Gastroesophageal sphincter (tissue), 4 donors: ENCODE data around the gene ACVR1B. TPM values are rescaled to one million over a fixed set of nuclear protein-coding genes. Genes with fewer than 3 reads are reported as not detected.

Source experiments
- ATAC-seq: fragments of 150-250 bp; one replicate; pipeline ENCODE4 v1.9.1; 2016; ENCODE audit warnings: mild to moderate bottlenecking, moderate library complexity
- H3K27ac ChIP-seq, 4 donors: fragments of 200-600 bp; sonication (generic) in 3 of 4; 1 replicate in 3 of 4; 2 replicates in 1 of 4; pipeline ENCODE4 v1.5.1; 2016 to 2019
- H3K27me3 ChIP-seq: fragments of 200-600 bp; sonication (generic); one replicate; pipeline ENCODE4 v1.5.1; 2019
- H3K36me3 ChIP-seq, 2 donors: fragments of 200-600 bp; sonication (generic); one replicate each; pipeline ENCODE4 v1.5.1; 2019; ENCODE audit warnings: control low read depth in 1 of 2
- H3K4me1 ChIP-seq, 3 donors: fragments of 200-600 bp; sonication (generic); 1 replicate in 2 of 3; 2 replicates in 1 of 3; pipeline ENCODE4 v1.5.1; 2016 to 2019; ENCODE audit warnings: control low read depth in 2 of 3
- H3K4me3 ChIP-seq, 2 donors: fragments of 200-600 bp; sonication (generic); one replicate each; pipeline ENCODE4 v1.5.1; 2019; ENCODE audit warnings: mild to moderate bottlenecking in 1 of 2, moderate library complexity in 1 of 2
- H3K9me3 ChIP-seq, 3 donors: fragments of 200-600 bp; sonication (generic); one replicate each; pipeline ENCODE4 v1.5.1; 2017 to 2019; ENCODE audit warnings: control low read depth in 2 of 3
- EP300 ChIP-seq: sonication (generic); formaldehyde crosslinking; IDR thresholded peaks from one replicate; pipeline ENCODE4 v1.6.1; 2017; ENCODE audit warnings: antibody characterized with exemption, mild to moderate bottlenecking
- POLR2A ChIP-seq, 2 donors: fragments of 450-650 bp; IDR thresholded peaks; one replicate each; pipeline ENCODE4 v1.6.1; 2017; ENCODE audit warnings: antibody characterized with exemption in 2 of 2, mild to moderate bottlenecking in 2 of 2, moderate library complexity in 1 of 2
- POLR2AphosphoS5 ChIP-seq: sonication (generic); formaldehyde crosslinking; IDR thresholded peaks from one replicate; pipeline ENCODE4 v1.6.1; 2017; ENCODE audit warnings: antibody characterized with exemption
- WGBS, 2 donors: methylation state at CpG; one replicate each; pipeline ENCODE4 v1.1.5; 2018; ENCODE audit warnings: low coverage in 1 of 2; 5-methylcytosine and 5-hydroxymethylcytosine counted together
- total RNA-seq, 4 donors: library from RNA; depleted of rRNA; stranded (reverse); fragments of >200 nt; gene quantifications; one replicate each; pipeline ENCODE4 v1.1.0, GENCODE V29; 2016
- TF ChIP-seq, protein P1 (sequence below), 4 experiments: fragments of 200-600 bp in 2 of 4; fragments of 450-650 bp in 2 of 4; sonication (generic) in 1 of 4; IDR thresholded peaks; one replicate each; pipeline ENCODE4 v1.5.1; 2017 to 2019; ENCODE audit warnings: antibody characterized with exemption in 4 of 4, mild to moderate bottlenecking in 2 of 4, moderate library complexity in 2 of 4

ACVR1B gene
- total RNA-seq, 4 donors from 2014 or later, result 6.5 to 17.9 (median 10.5) TPM

DNA sequence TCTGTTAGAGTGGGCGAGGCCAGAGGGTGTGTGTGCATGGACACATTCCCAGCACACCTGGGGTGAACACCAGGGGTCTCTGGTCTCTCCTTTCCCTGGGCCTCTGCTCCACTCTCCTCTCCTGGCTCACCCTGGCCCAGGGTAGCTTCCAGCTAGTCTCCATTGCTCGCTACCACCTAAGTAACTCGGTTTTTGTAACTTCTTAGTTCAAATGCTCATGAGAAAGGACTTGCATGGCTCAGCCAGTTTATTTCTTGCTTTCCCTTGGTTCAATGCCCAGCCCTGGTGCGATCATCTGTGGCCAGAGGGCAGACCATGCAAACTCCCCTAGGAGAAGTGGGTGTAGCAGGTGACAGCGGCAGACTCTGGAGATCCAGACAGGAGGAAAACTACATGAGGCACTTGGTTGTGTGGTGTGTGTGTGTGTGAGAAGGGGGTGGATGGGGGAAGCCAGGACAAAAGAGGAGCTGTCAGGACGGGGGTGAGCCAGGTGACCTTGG, 8.9 kb upstream of the ACVR1B start:
- no peaks in the 10 kb centered on the region for H3K36me3 ChIP-seq
- H3K27ac ChIP-seq, result no peak overlapping the region
- no peak for TF ChIP-seq POLR2AphosphoS5
- TF ChIP-seq, protein P1, sequence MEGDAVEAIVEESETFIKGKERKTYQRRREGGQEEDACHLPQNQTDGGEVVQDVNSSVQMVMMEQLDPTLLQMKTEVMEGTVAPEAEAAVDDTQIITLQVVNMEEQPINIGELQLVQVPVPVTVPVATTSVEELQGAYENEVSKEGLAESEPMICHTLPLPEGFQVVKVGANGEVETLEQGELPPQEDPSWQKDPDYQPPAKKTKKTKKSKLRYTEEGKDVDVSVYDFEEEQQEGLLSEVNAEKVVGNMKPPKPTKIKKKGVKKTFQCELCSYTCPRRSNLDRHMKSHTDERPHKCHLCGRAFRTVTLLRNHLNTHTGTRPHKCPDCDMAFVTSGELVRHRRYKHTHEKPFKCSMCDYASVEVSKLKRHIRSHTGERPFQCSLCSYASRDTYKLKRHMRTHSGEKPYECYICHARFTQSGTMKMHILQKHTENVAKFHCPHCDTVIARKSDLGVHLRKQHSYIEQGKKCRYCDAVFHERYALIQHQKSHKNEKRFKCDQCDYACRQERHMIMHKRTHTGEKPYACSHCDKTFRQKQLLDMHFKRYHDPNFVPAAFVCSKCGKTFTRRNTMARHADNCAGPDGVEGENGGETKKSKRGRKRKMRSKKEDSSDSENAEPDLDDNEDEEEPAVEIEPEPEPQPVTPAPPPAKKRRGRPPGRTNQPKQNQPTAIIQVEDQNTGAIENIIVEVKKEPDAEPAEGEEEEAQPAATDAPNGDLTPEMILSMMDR (IDR thresholded peaks at IDR 0.05), result no peak
- TF ChIP-seq EP300, result no peak
- no peak for TF ChIP-seq POLR2A (IDR thresholded peaks at IDR 0.05)
- peaks cover 10% of the 10 kb centered on the region for H3K27me3 ChIP-seq
- ATAC-seq, result no peak
- peaks cover 0 to 24% (median 0%) of the 10 kb centered on the region in 3 donors for H3K9me3 ChIP-seq
- no peak overlapping the region for H3K4me3 ChIP-seq
- 94 to 98% methylated on average over 3 of the region's 6 CpGs for WGBS, 2 donors
- H3K4me1 ChIP-seq, result peaks cover 0 to 10% (median 0%) of the 10 kb centered on the region in 3 donors

DNA sequence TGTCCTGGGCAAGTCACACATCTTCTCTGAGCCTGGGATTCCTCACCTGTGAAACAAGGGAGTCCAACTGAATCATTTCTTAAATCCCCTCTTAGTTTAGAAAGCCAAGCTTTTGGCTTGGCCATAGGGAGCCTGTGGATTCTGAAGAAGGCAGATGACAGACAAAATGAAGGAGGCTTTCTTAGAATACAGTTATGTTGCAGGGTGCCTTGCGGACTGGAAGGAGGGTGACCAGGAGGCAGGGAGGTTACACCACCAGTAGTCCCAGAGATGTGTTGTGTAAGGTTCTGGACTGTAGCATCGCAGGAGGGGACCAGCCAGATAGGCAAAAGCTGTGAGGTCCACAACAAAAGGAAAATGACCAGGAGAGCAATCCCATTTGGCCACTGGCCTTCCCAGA, 8.2 kb upstream of the ACVR1B start:
- Histone ChIP-seq H3K27ac (no peak overlapping the region), H3K9me3 (peaks cover 0 to 24% (median 0%) of the 10 kb centered on the region in 3 donors), H3K36me3 (no peaks in the 10 kb centered on the region), H3K4me3 (no peak overlapping the region), H3K27me3 (peaks cover 5% of the 10 kb centered on the region), H3K4me1 (peaks cover 0 to 10% (median 0%) of the 10 kb centered on the region in 3 donors)
- WGBS, 2 donors, result 93 to 94% methylated on average over 2 of the region's 2 CpGs
- no peak for ATAC-seq
- TF ChIP-seq, protein P1 (IDR thresholded peaks at IDR 0.05), result no peak
- TF ChIP-seq POLR2AphosphoS5, result no peak
- no peak for TF ChIP-seq EP300
- TF ChIP-seq POLR2A (IDR thresholded peaks at IDR 0.05), result no peak

DNA sequence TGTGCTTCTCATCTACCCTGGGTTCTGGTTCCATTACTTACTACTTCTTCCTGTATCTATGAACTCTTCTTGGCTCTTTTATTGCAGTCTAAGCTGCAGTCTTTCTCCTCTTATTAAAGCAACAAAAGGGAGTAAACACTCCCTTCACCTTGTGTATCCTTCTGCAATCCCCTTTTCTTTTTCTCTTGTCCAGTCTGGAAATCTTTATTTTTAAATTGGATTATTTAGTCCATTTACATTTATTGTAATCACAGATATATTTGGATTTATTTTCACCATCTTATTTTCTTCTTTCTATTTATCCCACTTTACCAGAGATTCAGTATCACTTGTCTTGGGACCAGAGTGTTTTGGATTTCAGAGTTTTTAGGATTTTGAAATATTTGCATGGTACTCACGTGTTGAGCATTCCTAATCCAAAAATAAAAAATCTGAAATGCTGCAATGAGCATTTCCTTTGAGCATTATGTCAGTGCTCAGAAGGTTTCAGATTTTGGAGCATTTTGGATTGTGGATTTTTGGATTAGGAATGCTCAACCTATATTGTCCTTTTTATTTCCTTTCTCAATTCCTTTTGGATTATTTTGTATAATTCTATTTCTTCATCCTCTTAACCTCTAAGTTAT, 6.8 kb upstream of the ACVR1B start:
- no peak overlapping the region for H3K4me3 ChIP-seq
- WGBS, 2 donors, result 91% methylated on average over 1 of the region's 1 CpG; no CpG with 5 or more reads in 1 of the 2 donors
- peaks cover 5% of the 10 kb centered on the region for H3K27me3 ChIP-seq
- H3K4me1 ChIP-seq, result peaks cover 0 to 10% (median 0%) of the 10 kb centered on the region in 3 donors
- no peak for ATAC-seq
- no peak overlapping the region for H3K27ac ChIP-seq
- H3K9me3 ChIP-seq, result peaks cover 0 to 24% (median 0%) of the 10 kb centered on the region in 3 donors
- no peaks in the 10 kb centered on the region for H3K36me3 ChIP-seq
- TF ChIP-seq, protein P1 (IDR thresholded peaks at IDR 0.05), result no peak
- TF ChIP-seq EP300 (no peak), POLR2A (IDR thresholded peaks at IDR 0.05) (no peak), POLR2AphosphoS5 (no peak)

DNA sequence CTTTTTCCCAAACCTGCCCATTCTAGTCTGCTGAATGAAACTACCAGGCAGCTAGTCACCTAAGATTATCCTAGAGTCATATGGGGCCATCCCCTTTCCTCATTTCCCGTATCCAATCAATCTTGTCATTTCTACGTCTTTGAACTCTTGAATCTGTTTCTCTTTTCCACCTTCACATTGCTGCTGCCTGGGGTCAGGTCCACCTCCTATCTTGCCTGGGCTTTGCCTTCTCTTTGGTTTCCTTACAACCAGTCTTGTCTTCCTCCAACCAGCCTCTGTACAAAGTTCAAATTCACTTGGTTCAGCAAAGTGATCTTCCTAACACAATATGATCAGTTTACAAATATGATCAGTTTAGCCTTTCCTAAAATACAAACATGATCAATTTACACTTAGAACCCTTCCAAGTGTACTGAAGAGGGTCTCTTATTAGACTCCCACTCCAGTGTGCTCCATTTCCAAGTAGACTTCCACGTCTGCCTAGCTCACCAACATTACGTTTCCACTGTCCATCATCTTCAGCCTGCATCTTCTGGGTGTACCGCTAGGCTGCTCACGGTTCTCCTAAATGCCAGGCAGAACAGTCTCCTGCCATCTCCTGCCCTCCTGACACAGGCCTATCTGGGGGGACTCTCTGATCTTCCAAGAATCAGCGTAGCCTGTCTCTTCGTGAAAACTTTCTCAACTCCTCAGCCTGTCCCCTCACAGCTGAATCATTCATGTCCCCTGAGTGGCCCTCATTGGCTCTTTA, 4.1 kb upstream of the ACVR1B start:
- peaks cover 0 to 6% (median 0%) of the 10 kb centered on the region in 3 donors for H3K4me1 ChIP-seq
- TF ChIP-seq POLR2A (IDR thresholded peaks at IDR 0.05) (no peak), EP300 (no peak), POLR2AphosphoS5 (no peak)
- TF ChIP-seq, protein P1 (IDR thresholded peaks at IDR 0.05), result no peak
- no peak overlapping the region for H3K27ac ChIP-seq
- H3K9me3 ChIP-seq, result peaks cover 0 to 24% (median 0%) of the 10 kb centered on the region in 3 donors
- no peak for ATAC-seq
- no peaks in the 10 kb centered on the region for H3K36me3 ChIP-seq
- H3K27me3 ChIP-seq, result no peaks in the 10 kb centered on the region
- H3K4me3 ChIP-seq, result no peak overlapping the region
- 83 to 91% methylated on average over 5 to 8 of the region's 8 CpGs for WGBS, 2 donors
